ENCODE results near the gene NBEA.

NBEA gene

GRCh38 chr13:35292329-35292728, 350.3 kb downstream of the NBEA start:
- no peak for DNase-seq

GRCh38 chr13:35293579-35294226, 351.6 kb downstream of the NBEA start:
- DNase-seq = no peak

GRCh38 chr13:35309706-35310105, 367.6 kb downstream of the NBEA start:
- DNase-seq = peak; percentile 73

GRCh38 chr13:35332134-35332533, 390.1 kb downstream of the NBEA start:
- DNase-seq = no peak

GRCh38 chr13:35333157-35333556, 391.1 kb downstream of the NBEA start:
- DNase-seq = no peak

GRCh38 chr13:35342440-35342839, 400.4 kb downstream of the NBEA start:
- no peak for DNase-seq

GRCh38 chr13:35343417-35343816, 401.3 kb downstream of the NBEA start:
- no peak for DNase-seq

- DNase-seq = no peak
Observed at GRCh38 chr13:35345992-35346391, 403.9 kb downstream of the NBEA start.

- DNase-seq = no peak
Observed at GRCh38 chr13:35346494-35346893, 404.4 kb downstream of the NBEA start.

GRCh38 chr13:35347679-35348205, 405.7 kb downstream of the NBEA start:
- no peak for DNase-seq

GRCh38 chr13:35349052-35349451, 407.0 kb downstream of the NBEA start:
- DNase-seq = no peak

GRCh38 chr13:35349673-35350278, 407.7 kb downstream of the NBEA start:
- DNase-seq = peak; percentile 94

GRCh38 chr13:35354285-35354684, 412.2 kb downstream of the NBEA start:
- no peak for DNase-seq

- no peak for DNase-seq
Observed at GRCh38 chr13:35354882-35355281, 412.8 kb downstream of the NBEA start.

GRCh38 chr13:35356572-35356971, 414.5 kb downstream of the NBEA start:
- DNase-seq = peak; percentile 81

- DNase-seq = no peak
Observed at GRCh38 chr13:35365883-35366282, 423.8 kb downstream of the NBEA start.

- DNase-seq = no peak
Observed at GRCh38 chr13:35367586-35367985, 425.5 kb downstream of the NBEA start.

- DNase-seq = no peak
Observed at GRCh38 chr13:35378939-35379338, 436.9 kb downstream of the NBEA start.

- no peak for DNase-seq
Observed at GRCh38 chr13:35379663-35380062, 437.6 kb downstream of the NBEA start.

- peak; percentile 36 for DNase-seq
Observed at GRCh38 chr13:35387682-35388250, 445.7 kb downstream of the NBEA start.

- DNase-seq = peak; percentile 57
Observed at GRCh38 chr13:35388441-35389355, 446.6 kb downstream of the NBEA start.

GRCh38 chr13:35389535-35389934, 447.5 kb downstream of the NBEA start:
- DNase-seq = peak; percentile 35

GRCh38 chr13:35392768-35393167, 450.7 kb downstream of the NBEA start:
- no peak for DNase-seq

Data from OCI-M1 (cell line).